ENCODE results near the gene CFAP90. TPM values are rescaled to one million over a fixed set of nuclear protein-coding genes. Genes with fewer than 3 reads are reported as not detected.

CFAP90 gene
- total RNA-seq, 3 donors from 2014 or later (not counting 1 experiment from before 2014, with no cell fraction given): not detected

DNA sequence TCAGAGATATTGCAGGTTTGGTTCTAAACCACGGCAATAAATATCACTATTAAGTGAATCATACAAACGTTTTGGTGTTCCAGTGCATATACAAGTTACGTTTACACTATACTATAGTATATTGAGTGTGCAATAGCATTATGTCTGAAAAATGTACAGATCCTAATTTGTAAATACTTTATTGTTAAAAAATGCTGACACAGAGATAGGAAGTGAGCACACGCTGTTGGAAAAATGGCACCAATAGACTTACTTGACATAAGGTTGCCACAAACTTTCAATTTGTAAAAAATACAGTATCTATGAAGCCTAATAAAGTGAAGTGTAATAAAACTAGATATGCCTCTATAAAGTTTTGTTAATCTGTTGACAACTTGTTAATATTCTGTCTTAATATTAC, 16.0 kb downstream of the CFAP90 start:
- Histone ChIP-seq H3K27me3 (ENCODE audit: control insufficient read depth, insufficient read depth, low read length) (no peaks in the 10 kb centered on the region), H3K4me1 (ENCODE audit: control insufficient read depth, insufficient read depth, low read length) (no peaks in the 10 kb centered on the region), H3K36me3 (ENCODE audit: control insufficient read depth, insufficient read depth, low read length) (no peaks in the 10 kb centered on the region), H3K27ac (ENCODE audit: low read length) (no peak overlapping the region), H3K4me3 (ENCODE audit: low read length) (no peak overlapping the region), H3K9me3 (ENCODE audit: control insufficient read depth, insufficient read depth, low read length) (no peaks in the 10 kb centered on the region)
- intact Hi-C loops (cut with micrococcal nuclease): no loop called here
- Mint-ChIP-seq H3K36me3 (no peaks in the 10 kb centered on the region), H3K9me3 (no peaks in the 10 kb centered on the region), H3K27ac (no peak overlapping the region), H3K4me1 (no peaks in the 10 kb centered on the region), H3K4me3 (no peak overlapping the region), H3K27me3 (ENCODE audit: low read depth in 2 of 2) (peaks cover 8 to 15% of the 10 kb centered on the region in 2 donors)
- TF ChIP-seq, protein P1, sequence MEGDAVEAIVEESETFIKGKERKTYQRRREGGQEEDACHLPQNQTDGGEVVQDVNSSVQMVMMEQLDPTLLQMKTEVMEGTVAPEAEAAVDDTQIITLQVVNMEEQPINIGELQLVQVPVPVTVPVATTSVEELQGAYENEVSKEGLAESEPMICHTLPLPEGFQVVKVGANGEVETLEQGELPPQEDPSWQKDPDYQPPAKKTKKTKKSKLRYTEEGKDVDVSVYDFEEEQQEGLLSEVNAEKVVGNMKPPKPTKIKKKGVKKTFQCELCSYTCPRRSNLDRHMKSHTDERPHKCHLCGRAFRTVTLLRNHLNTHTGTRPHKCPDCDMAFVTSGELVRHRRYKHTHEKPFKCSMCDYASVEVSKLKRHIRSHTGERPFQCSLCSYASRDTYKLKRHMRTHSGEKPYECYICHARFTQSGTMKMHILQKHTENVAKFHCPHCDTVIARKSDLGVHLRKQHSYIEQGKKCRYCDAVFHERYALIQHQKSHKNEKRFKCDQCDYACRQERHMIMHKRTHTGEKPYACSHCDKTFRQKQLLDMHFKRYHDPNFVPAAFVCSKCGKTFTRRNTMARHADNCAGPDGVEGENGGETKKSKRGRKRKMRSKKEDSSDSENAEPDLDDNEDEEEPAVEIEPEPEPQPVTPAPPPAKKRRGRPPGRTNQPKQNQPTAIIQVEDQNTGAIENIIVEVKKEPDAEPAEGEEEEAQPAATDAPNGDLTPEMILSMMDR (IDR thresholded peaks at IDR 0.05): no peak
- DNase-seq (no peak), ATAC-seq (no peak)
- 100% methylated on average over 2 of the region's 4 CpGs for WGBS (ENCODE audit: insufficient coverage)

DNA sequence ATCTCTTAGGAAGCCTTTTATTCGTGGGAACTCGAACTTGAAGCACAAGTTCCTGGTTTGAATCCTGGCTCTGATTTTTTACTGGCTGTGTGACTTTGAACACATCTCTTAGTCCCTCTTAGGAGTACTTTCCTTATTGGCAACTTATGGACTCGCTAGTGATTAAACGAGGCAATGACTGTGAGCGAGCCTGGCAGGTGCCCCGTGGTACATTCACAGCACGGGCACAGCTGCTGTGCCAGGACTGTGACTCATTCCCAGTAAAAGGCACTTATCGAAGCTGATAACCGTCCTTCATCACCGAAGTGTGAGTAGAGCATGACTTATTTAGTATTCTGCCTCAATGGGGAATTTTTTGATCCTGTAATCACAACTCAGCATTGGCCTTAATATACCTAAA, 22.7 kb downstream of the CFAP90 start:
- TF ChIP-seq, protein P1 (IDR thresholded peaks at IDR 0.05): no peak
- WGBS (ENCODE audit: insufficient coverage): 83% methylated on average over 10 of the region's 10 CpGs
- Mint-ChIP-seq H3K27ac (no peak overlapping the region), H3K4me1 (no peaks in the 10 kb centered on the region), H3K4me3 (no peak overlapping the region), H3K9me3 (no peaks in the 10 kb centered on the region), H3K36me3 (no peaks in the 10 kb centered on the region), H3K27me3 (ENCODE audit: low read depth in 2 of 2) (peaks cover 0 to 3% of the 10 kb centered on the region in 2 donors)
- Histone ChIP-seq H3K4me1 (ENCODE audit: control insufficient read depth, insufficient read depth, low read length) (no peaks in the 10 kb centered on the region), H3K9me3 (ENCODE audit: control insufficient read depth, insufficient read depth, low read length) (no peaks in the 10 kb centered on the region), H3K4me3 (ENCODE audit: low read length) (no peak overlapping the region), H3K27ac (ENCODE audit: low read length) (no peak overlapping the region), H3K27me3 (ENCODE audit: control insufficient read depth, insufficient read depth, low read length) (no peaks in the 10 kb centered on the region), H3K36me3 (ENCODE audit: control insufficient read depth, insufficient read depth, low read length) (no peaks in the 10 kb centered on the region)
- intact Hi-C loops (cut with micrococcal nuclease): no loop called here
- DNase-seq (no peak), ATAC-seq (no peak)

DNA sequence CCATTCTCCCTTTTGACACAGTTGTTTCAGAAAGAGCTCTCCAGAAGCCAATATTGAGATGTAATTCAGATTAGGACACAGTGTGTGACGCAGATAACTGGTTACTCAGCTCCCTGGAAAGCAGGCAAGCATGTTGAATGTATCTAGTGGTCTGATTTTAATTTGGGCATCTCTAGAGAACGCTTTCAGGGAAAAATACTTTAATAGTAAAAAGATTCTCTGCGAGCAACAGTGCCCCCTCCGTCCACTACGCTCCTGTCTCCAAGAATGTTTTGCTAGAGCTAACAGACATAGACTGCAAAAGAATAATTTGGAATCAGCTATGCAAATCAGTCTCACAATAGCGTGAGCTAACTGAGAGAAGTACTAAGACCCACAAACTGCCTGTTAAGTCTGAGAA, 23.3 kb downstream of the CFAP90 start:
- WGBS (ENCODE audit: insufficient coverage): 80% methylated on average over 6 of the region's 6 CpGs
- Histone ChIP-seq H3K27me3 (ENCODE audit: control insufficient read depth, insufficient read depth, low read length) (no peaks in the 10 kb centered on the region), H3K4me3 (ENCODE audit: low read length) (no peak overlapping the region), H3K4me1 (ENCODE audit: control insufficient read depth, insufficient read depth, low read length) (no peaks in the 10 kb centered on the region), H3K36me3 (ENCODE audit: control insufficient read depth, insufficient read depth, low read length) (no peaks in the 10 kb centered on the region), H3K27ac (ENCODE audit: low read length) (no peak overlapping the region), H3K9me3 (ENCODE audit: control insufficient read depth, insufficient read depth, low read length) (no peaks in the 10 kb centered on the region)
- Mint-ChIP-seq H3K27ac (no peak overlapping the region), H3K4me3 (no peak overlapping the region), H3K4me1 (no peaks in the 10 kb centered on the region), H3K27me3 (ENCODE audit: low read depth in 2 of 2) (peaks cover 0 to 3% of the 10 kb centered on the region in 2 donors), H3K36me3 (no peaks in the 10 kb centered on the region), H3K9me3 (no peaks in the 10 kb centered on the region)
- intact Hi-C loops (cut with micrococcal nuclease): no loop called here
- ATAC-seq: no peak
- no peak for DNase-seq
- TF ChIP-seq, protein P1 (IDR thresholded peaks at IDR 0.05): no peak

DNA sequence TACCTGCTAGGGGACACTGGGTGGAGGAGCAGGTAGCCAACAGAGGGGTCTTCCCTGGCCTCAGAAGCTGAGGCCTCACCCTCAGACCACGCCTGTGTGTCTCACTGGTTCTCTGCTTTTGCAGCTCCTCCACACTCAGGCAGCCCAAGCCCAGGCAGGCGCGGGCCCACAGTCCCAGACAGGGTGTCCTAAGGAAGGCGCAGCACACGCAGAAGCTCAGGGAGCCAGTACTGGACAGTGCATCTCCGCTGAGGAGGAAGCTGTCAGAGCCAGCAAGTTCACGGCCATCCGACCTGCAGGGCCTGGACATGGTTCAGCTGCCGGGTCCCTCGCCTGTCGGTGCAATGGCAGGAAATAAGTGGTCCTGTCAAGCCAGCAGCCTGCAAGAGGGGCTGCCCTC, 25.3 kb downstream of the CFAP90 start:
- Histone ChIP-seq H3K27ac (ENCODE audit: low read length) (no peak overlapping the region), H3K4me3 (ENCODE audit: low read length) (no peak overlapping the region), H3K36me3 (ENCODE audit: control insufficient read depth, insufficient read depth, low read length) (no peaks in the 10 kb centered on the region), H3K4me1 (ENCODE audit: control insufficient read depth, insufficient read depth, low read length) (no peaks in the 10 kb centered on the region), H3K27me3 (ENCODE audit: control insufficient read depth, insufficient read depth, low read length) (no peaks in the 10 kb centered on the region), H3K9me3 (ENCODE audit: control insufficient read depth, insufficient read depth, low read length) (no peaks in the 10 kb centered on the region)
- Mint-ChIP-seq H3K4me3 (no peak overlapping the region), H3K4me1 (peaks cover 0 to 3% of the 10 kb centered on the region in 2 donors), H3K36me3 (no peaks in the 10 kb centered on the region), H3K9me3 (no peaks in the 10 kb centered on the region), H3K27me3 (ENCODE audit: low read depth in 2 of 2) (peaks cover 6 to 8% of the 10 kb centered on the region in 2 donors), H3K27ac (no peak overlapping the region)
- no peak for DNase-seq
- intact Hi-C loops (cut with micrococcal nuclease): no loop called here
- 90% methylated on average over 11 of the region's 11 CpGs for WGBS (ENCODE audit: insufficient coverage)
- TF ChIP-seq, protein P1 (IDR thresholded peaks at IDR 0.05): no peak
- ATAC-seq: no peak
